Loucy (cell line): Measurements from ENCODE around the gene NECTIN2.

Source experiments
- CTCF ChIP-seq: fragments of 200-600 bp; sonication (generic); conservative IDR thresholded peaks from 2 replicates; pipeline ENCODE4 v1.5.1; 2014; ENCODE audit warnings: mild to moderate bottlenecking, antibody characterized with exemption, low read length
- EZH2phosphoT487 ChIP-seq: fragments of 200-600 bp; IDR thresholded peaks from 2 replicates; pipeline ENCODE4 v1.6.1; 2018; ENCODE audit warnings: antibody characterized with exemption, mild to moderate bottlenecking, moderate library complexity, borderline replicate concordance

GRCh38 chr19:44891016-44891882 is 45.2 kb downstream of the NECTIN2 start, which contains the start of gene TOMM40:
- TF ChIP-seq CTCF (no peak), EZH2phosphoT487 (no peak)
